IMR-90 (cell line): ENCODE data around the gene MAGED2. TPM values are rescaled to one million over a fixed set of nuclear protein-coding genes. Genes with fewer than 3 reads are reported as not detected.

Experiments
- ATAC-seq: fragments of 200-7000 bp; cut with Tn5 transposase; 2 replicates; pipeline ENCODE4 v1.9.1; 2020; ENCODE audit warnings: low read depth, mild to moderate bottlenecking, moderate library complexity
- Bru-seq: library from RNA; stranded (reverse); fragments of 400-500 nt; gene quantifications from one replicate; lab custom pipeline; 2021; lab: Mats Ljungman, UMichigan
- BruChase-seq, 2 experiments: library from RNA; stranded (reverse); fragments of 400-500 nt; gene quantifications; one replicate each; lab custom pipeline; 2021; lab: Mats Ljungman, UMichigan
- BruUV-seq: library from RNA; stranded (reverse); fragments of 400-500 nt; replicated peaks from 2 replicates; lab custom pipeline; 2021; lab: Mats Ljungman, UMichigan
- CTCF ChIA-PET: fragments of 300-600 bp; formaldehyde crosslinking; extraction: SDS; loops from one replicate; lab custom pipeline; 2021; ENCODE audit warnings: antibody characterized with exemption; lab: Yijun Ruan, JAX
- POLR2A ChIA-PET: fragments of 300-600 bp; sonication (Branson Sonifier 250); formaldehyde crosslinking; loops from one replicate; lab custom pipeline; 2022; ENCODE audit warnings: antibody characterized with exemption; ENCODE audit not compliant: unreplicated experiment; lab: Charles Lee
- DNase-seq: peaks from one replicate; pipeline ENCODE4 v3.0.0; 2013
- H2AFZ ChIP-seq: replicated peaks from 2 replicates; pipeline ENCODE3; 2013; ENCODE audit warnings: low read length, mild to moderate bottlenecking; ENCODE audit not compliant: poor library complexity
- H2AK5ac ChIP-seq: 2 replicates; pipeline ENCODE4 v1.6.1; 2013; ENCODE audit warnings: low read depth, low read length, inconsistent platforms
- H2AK9ac ChIP-seq: replicated peaks from 2 replicates; pipeline ENCODE3; 2013; ENCODE audit warnings: mild to moderate bottlenecking, low read depth, low read length, moderate library complexity; ENCODE audit not compliant: poor library complexity
- H2BK120ac ChIP-seq: 2 replicates; pipeline ENCODE4 v1.6.1; 2013; ENCODE audit warnings: low read depth, low read length, inconsistent platforms
- H2BK15ac ChIP-seq: 3 replicates; pipeline ENCODE4 v1.6.1; 2013; ENCODE audit warnings: low read depth, low read length, inconsistent platforms
- H2BK20ac ChIP-seq: 2 replicates; pipeline ENCODE4 v1.6.1; 2013; ENCODE audit warnings: low read depth, mild to moderate bottlenecking, inconsistent platforms, low read length, moderate library complexity
- H2BK5ac ChIP-seq: 2 replicates; pipeline ENCODE4 v1.6.1; 2013; ENCODE audit warnings: mild to moderate bottlenecking, low read depth, low read length, inconsistent platforms; ENCODE audit not compliant: poor library complexity, severe bottlenecking
- H3K14ac ChIP-seq: replicated peaks from 2 replicates; pipeline ENCODE4 v1.6.1; 2013; ENCODE audit warnings: low read depth, low read length, inconsistent platforms
- H3K18ac ChIP-seq: 2 replicates; pipeline ENCODE4 v1.6.1; 2013; ENCODE audit warnings: low read depth, low read length, control low read depth
- H3K23ac ChIP-seq: 2 replicates; pipeline ENCODE4 v1.6.1; 2013; ENCODE audit warnings: low read depth, low read length, inconsistent platforms
- H3K27ac ChIP-seq: 2 replicates; pipeline ENCODE4 v1.5.1; 2013; ENCODE audit warnings: mild to moderate bottlenecking, control low read depth, low read length; ENCODE audit not compliant: insufficient read depth
- H3K27me3 ChIP-seq: 2 replicates; pipeline ENCODE4 v1.6.1; 2013; ENCODE audit warnings: low read length; ENCODE audit not compliant: control insufficient read depth, insufficient read depth
- H3K36me3 ChIP-seq: 2 replicates; pipeline ENCODE4 v1.6.1; 2013; ENCODE audit warnings: low read length, mixed read lengths; ENCODE audit not compliant: control insufficient read depth, insufficient read depth
- H3K4ac ChIP-seq: 2 replicates; pipeline ENCODE4 v1.6.1; 2013; ENCODE audit warnings: low read depth, low read length, inconsistent platforms
- H3K4me1 ChIP-seq: 2 replicates; pipeline ENCODE4 v1.6.1; 2013; ENCODE audit warnings: low read length, mixed read lengths; ENCODE audit not compliant: control insufficient read depth, insufficient read depth
- H3K4me2 ChIP-seq: 2 replicates; pipeline ENCODE4 v1.6.1; 2013; ENCODE audit warnings: low read depth, mild to moderate bottlenecking, control low read depth, low read length, moderate library complexity
- H3K4me3 ChIP-seq: 2 replicates; pipeline ENCODE4 v1.5.1; 2013; ENCODE audit warnings: low read depth, mild to moderate bottlenecking, control low read depth, low read length, moderate library complexity; ENCODE audit not compliant: insufficient read depth
- H3K56ac ChIP-seq: 2 replicates; pipeline ENCODE4 v1.6.1; 2013; ENCODE audit warnings: low read length, inconsistent platforms; ENCODE audit not compliant: insufficient read depth; ENCODE audit errors: extremely low read depth
- H3K79me1 ChIP-seq, 2 experiments: 2 replicates each; pipeline ENCODE4 v1.6.1; 2013; ENCODE audit warnings: low read length in 2 of 2, inconsistent platforms in 1 of 2, low read depth in 1 of 2
- H3K9ac ChIP-seq: 2 replicates; pipeline ENCODE4 v1.6.1; 2013; ENCODE audit warnings: low read depth, low read length, control low read depth
- H3K9me1 ChIP-seq: 2 replicates; pipeline ENCODE4 v1.6.1; 2013; ENCODE audit warnings: low read length, inconsistent platforms; ENCODE audit not compliant: insufficient read depth
- H3K9me3 ChIP-seq: 2 replicates; pipeline ENCODE4 v1.6.1; 2013; ENCODE audit warnings: low read length; ENCODE audit not compliant: control insufficient read depth, insufficient read depth
- H4K20me1 ChIP-seq: 2 replicates; pipeline ENCODE4 v1.6.1; 2013; ENCODE audit warnings: low read length, inconsistent platforms; ENCODE audit not compliant: insufficient read depth
- H4K5ac ChIP-seq: 2 replicates; pipeline ENCODE4 v1.6.1; 2013; ENCODE audit warnings: mild to moderate bottlenecking, low read depth, low read length, control low read depth
- H4K8ac ChIP-seq, 2 experiments: 2 replicates each; pipeline ENCODE4 v1.6.1; 2013; ENCODE audit warnings: low read depth in 2 of 2, low read length in 2 of 2, control low read depth in 1 of 2, inconsistent platforms in 1 of 2
- H4K91ac ChIP-seq: 2 replicates; pipeline ENCODE4 v1.6.1; 2013; ENCODE audit warnings: low read depth, low read length, inconsistent platforms; ENCODE audit not compliant: insufficient read depth
- MAZ ChIP-seq: IDR thresholded peaks from 2 replicates; pipeline ENCODE4 v1.6.1; 2012; ENCODE audit warnings: low read depth, mild to moderate bottlenecking, low read length, improper control_type of control experiment, moderate library complexity, borderline replicate concordance
- USF2 ChIP-seq: fragments of 150-350 bp; IDR thresholded peaks from 2 replicates; pipeline ENCODE4 v1.6.1; 2017; ENCODE audit warnings: mild to moderate bottlenecking, antibody characterized with exemption, low read length, low read depth
- WGBS, 2 experiments: methylation state at CpG; one replicate each; pipeline versions ENCODE4 v1.1.5 to v1.1.7; 2013; ENCODE audit warnings: missing lambda C conversion rate in 2 of 2; ENCODE audit not compliant: insufficient read length in 1 of 2; ENCODE audit errors: extremely low coverage in 2 of 2; 5-methylcytosine and 5-hydroxymethylcytosine counted together
- dilution Hi-C: fragments of 300-500 bp; cut with HindIII; formaldehyde crosslinking; loops from one replicate; pipeline ENCODE4 v1.14.3; 2018; ENCODE audit warnings: low sequenced_read_pairs; ENCODE audit not compliant: unreplicated experiment
- in situ Hi-C: fragments of 300-500 bp; cut with MboI; formaldehyde crosslinking; loops from 3 replicates; pipeline ENCODE4 v1.14.3; 2019; ENCODE audit warnings: low sequenced_read_pairs, inconsistent platforms, mixed read lengths
- intact Hi-C: fragments of 100-400 bp; cut with micrococcal nuclease; formaldehyde crosslinking; loops from 2 replicates; pipeline ENCODE4 v1.10.0; 2022
- long read RNA-seq: library from polyadenylated mRNA; unstranded; transcript quantifications from one replicate; pipeline ENCODE4 v2.0.0, GENCODE V29; 2021; ENCODE audit not compliant: unreplicated experiment
- polyA plus RNA-seq, 3 experiments: library from polyadenylated mRNA; depleted of rRNA; stranded (reverse); fragments of >200 nt; gene quantifications; 2 replicates each; pipeline ENCODE4 v1.2.3, GENCODE V29; 2012; ENCODE audit warnings: low replicate concordance in 1 of 3
- total RNA-seq: library from RNA; depleted of rRNA; stranded (reverse); fragments of >200 nt; gene quantifications from 2 replicates; pipeline ENCODE4 v1.2.3, GENCODE V29; 2012; rRNA removed

Gene MAGED2
- total RNA-seq: 279 and 341 TPM in 2 replicates
- polyA plus RNA-seq (2012; rRNA removed): 268 and 301 TPM in 2 replicates
- 245 and 256 TPM in 2 replicates for polyA plus RNA-seq (2012; cell fraction: cytosol; rRNA removed)
- polyA plus RNA-seq (2012; cell fraction: nucleus; rRNA removed; ENCODE audit: low replicate concordance): 469 and 544 TPM in 2 replicates
- percentile 82 among the genes with signal in this experiment for Bru-seq, nascent RNA
- BruChase-seq, experiment 1, labeled RNA remaining after a 6-hour chase: percentile 89 among the genes with signal in this experiment
- percentile 79 among the genes with signal in this experiment for BruChase-seq, experiment 2, labeled RNA remaining after a 2-hour chase
- long read RNA-seq, transcript MAGED2-203 (12 exons, 2,066 nt): minor isoform, 30 of 424 reads
- long read RNA-seq, transcript MAGED2-206 (13 exons, 2,189 nt): major isoform, 151 of 424 reads
- long read RNA-seq, transcript MAGED2-207 (12 exons, 2,026 nt): minor isoform, 8 of 424 reads
- long read RNA-seq, transcript MAGED2-204 (13 exons, 2,048 nt): minor isoform, 50 of 424 reads
- long read RNA-seq, partial matches to known transcripts: 115 of 424 reads
- long read RNA-seq, other reads (novel, unspliced or antisense): 64 of 424 reads

GRCh38 chrX:54807524-54808108, at the start of gene MAGED2:
MAGED2 (plus strand) TSS chrX:54807745; CDS start chrX:54809332, 1,587 bp downstream.
- H3K9me3 ChIP-seq: no peaks in the 10 kb centered on the region
- peak within 1 kb of the TSS; percentile 90 for H3K27ac ChIP-seq
- peak within 1 kb of the TSS; percentile 51 for H4K5ac ChIP-seq
- in situ Hi-C loops: no loop called here
- no TSS peak for BruUV-seq
- H2BK15ac ChIP-seq: peak within 1 kb of the TSS; percentile 55; the same call in 1 of the 3 replicates
- peaks cover 7% of the 10 kb centered on the region; the same call in 1 of the 2 replicates for H3K4me1 ChIP-seq
- peak within 1 kb of the TSS; percentile 81; the same call in 1 of the 2 replicates for H3K56ac ChIP-seq
- peak within 1 kb of the TSS; percentile 95 for H3K14ac ChIP-seq
- H3K9me1 ChIP-seq: peaks cover 3% of the 10 kb centered on the region; the same call in 1 of the 2 replicates
- H3K4me2 ChIP-seq: peak within 1 kb of the TSS; percentile 75
- peak; percentile 35 for ATAC-seq
- H3K4ac ChIP-seq: peak within 1 kb of the TSS; percentile 74
- peak within 1 kb of the TSS; percentile 68 for H3K23ac ChIP-seq
- TF ChIP-seq MAZ (peak; percentile 89), USF2 (no peak)
- POLR2A ChIA-PET: interaction anchor here (1.5 kb wide), 1 partner anchor 168 kb away, joined by 6 read pairs; no protein-coding TSS in a partner anchor
- intact Hi-C loops: loop anchor here (1.0 to 10.0 kb wide), 3 partner anchors 193 to 563 kb away; partner anchors contain the start of gene APEX2
- dilution Hi-C loops: no loop called here
- no peak within 1 kb of the TSS for H2BK20ac ChIP-seq
- peak within 1 kb of the TSS; percentile 46 for H2BK120ac ChIP-seq
- H3K27me3 ChIP-seq: peaks cover 14% of the 10 kb centered on the region
- peak; percentile 16 for DNase-seq
- H4K20me1 ChIP-seq: peaks cover 15% of the 10 kb centered on the region; the same call in 1 of the 2 replicates
- H3K18ac ChIP-seq: peak within 1 kb of the TSS; percentile 14
- H3K79me1 ChIP-seq: peaks cover 5 to 28% of the 10 kb centered on the region in 2 experiments; a peak in 2 of 4 replicates
- H4K91ac ChIP-seq: peak within 1 kb of the TSS; percentile 52
- H3K4me3 ChIP-seq: peak within 1 kb of the TSS; percentile 84
- H2AFZ ChIP-seq: peak within 1 kb of the TSS; percentile 93
- H3K9ac ChIP-seq: peak within 1 kb of the TSS; percentile 98
- peak within 1 kb of the TSS; percentile 88 for H2AK9ac ChIP-seq
- peak within 1 kb of the TSS; percentile 70; the same call in 1 of the 2 replicates for H2AK5ac ChIP-seq
- peak within 1 kb of the TSS; percentile 64 for H2BK5ac ChIP-seq
- WGBS, 2 experiments: 31% methylated on average over 12 of the region's 17 CpGs; no CpG with 5 or more reads in 1 of the 2 experiments
- CTCF ChIA-PET: no interaction called here
- H3K36me3 ChIP-seq: peaks cover 31% of the 10 kb centered on the region
- H4K8ac ChIP-seq: peak within 1 kb of the TSS; percentile 89 to 92; a peak in 3 of 4 replicates
